Amygdala (tissue), 56 donors: Measurements from ENCODE around the gene CLMP.
"Not testable (repeated sequence)": the region's sequence is repeated elsewhere in the genome, so short reads cannot be mapped to it uniquely, and the experiment has no call there.

Experiments
- DNase-seq, 56 donors: peaks; one replicate each; lab custom pipeline; 2025; lab: John Stamatoyannopoulos, UW

CLMP gene

GRCh38 chr11:123093739-123094138, 101.3 kb downstream of the CLMP start:
- no peak for DNase-seq

- no peak for DNase-seq
Measured at GRCh38 chr11:123091506-123091905, 103.5 kb downstream of the CLMP start.

GRCh38 chr11:123090168-123090567, 104.9 kb downstream of the CLMP start:
- not testable (repeated sequence) for DNase-seq

GRCh38 chr11:123088896-123089295, 106.2 kb downstream of the CLMP start:
- DNase-seq = not testable (repeated sequence)

GRCh38 chr11:123087657-123088056, 107.4 kb downstream of the CLMP start:
- DNase-seq = not testable (repeated sequence)

- DNase-seq = no peak
Measured at GRCh38 chr11:123086305-123086704, 108.7 kb downstream of the CLMP start.

GRCh38 chr11:123085497-123085896, 109.6 kb downstream of the CLMP start:
- DNase-seq = no peak

GRCh38 chr11:123084454-123084853, 110.6 kb downstream of the CLMP start:
- DNase-seq = no peak

- peak in 14 of 56 donors; percentile 2 to 66 (median 21) for DNase-seq
Measured at GRCh38 chr11:123083623-123084029, 111.4 kb downstream of the CLMP start.

GRCh38 chr11:123082977-123083376, 112.1 kb downstream of the CLMP start:
- no peak for DNase-seq

GRCh38 chr11:123080015-123080414, 115.0 kb downstream of the CLMP start:
- no peak for DNase-seq

GRCh38 chr11:123076484-123076883, 118.6 kb downstream of the CLMP start:
- no peak for DNase-seq

- DNase-seq = no peak
Measured at GRCh38 chr11:123073343-123074057, 121.5 kb downstream of the CLMP start.

- no peak for DNase-seq
Measured at GRCh38 chr11:123072762-123073161, 122.3 kb downstream of the CLMP start.

- no peak for DNase-seq
Measured at GRCh38 chr11:123072332-123072761, 122.7 kb downstream of the CLMP start.

GRCh38 chr11:123069908-123070821, 124.9 kb downstream of the CLMP start:
- no peak for DNase-seq

GRCh38 chr11:123065621-123066020, 129.4 kb downstream of the CLMP start:
- DNase-seq = no peak

GRCh38 chr11:123063826-123064657, 131.0 kb downstream of the CLMP start:
- no peak for DNase-seq

GRCh38 chr11:123062892-123063825, 131.9 kb downstream of the CLMP start:
- peak in 26 of 56 donors; percentile 14 to 69 (median 46) for DNase-seq
